Endothelial cell of umbilical vein (primary cell): ENCODE results near the gene AKAP17A. TPM values are rescaled to one million over a fixed set of nuclear protein-coding genes. Genes with fewer than 3 reads are reported as not detected.
"Not testable (repeated sequence)": the region's sequence is repeated elsewhere in the genome, so short reads cannot be mapped to it uniquely, and the experiment has no call there.

Experiments used
- BruUV-seq: library from RNA; stranded (reverse); fragments of 400-500 nt; replicated peaks from 2 replicates; lab custom pipeline; 2021; lab: Mats Ljungman, UMichigan
- CTCF ChIA-PET: fragments of 300-600, 350-600 bp; sonication (Branson Sonifier 250); formaldehyde crosslinking; loops from one replicate; lab custom pipeline; 2021; ENCODE audit warnings: antibody characterized with exemption, inconsistent platforms; lab: Charles Lee
- POLR2A ChIA-PET: fragments of 300-600, 350-600 bp; sonication (Branson Sonifier 250); formaldehyde crosslinking; loops from one replicate; lab custom pipeline; 2021; ENCODE audit warnings: antibody characterized with exemption, inconsistent platforms; lab: Charles Lee
- DNase-seq: peaks from one replicate; pipeline ENCODE4 v3.0.0-alpha.2; 2011; ENCODE audit warnings: low read depth, low spot score
- FAIRE-seq: peaks from 2 replicates; lab custom pipeline; 2011; peaks lifted over from hg19 to GRCh38; lab: Jason Lieb, UNC
- H2AFZ ChIP-seq: 2 replicates; pipeline ENCODE4 v1.6.0; 2012; ENCODE audit warnings: low read depth, low read length, control low read depth, inconsistent platforms
- H3K27ac ChIP-seq: 2 replicates; pipeline ENCODE4 v1.5.1; 2011; ENCODE audit warnings: low read depth, mild to moderate bottlenecking, control low read depth, low read length, moderate library complexity; ENCODE audit not compliant: insufficient read depth
- H3K27me3 ChIP-seq, 2 experiments: 2 replicates each; pipeline versions ENCODE4 v1.6.0 to v1.6.1; 2011; ENCODE audit warnings: low read length in 2 of 2, mixed read lengths in 1 of 2; ENCODE audit not compliant: control insufficient read depth in 2 of 2, insufficient read depth in 2 of 2
- H3K36me3 ChIP-seq, 2 experiments: 2 replicates in 1 of 2; 3 replicates in 1 of 2; pipeline ENCODE4 v1.5.1; 2011; ENCODE audit warnings: low read length in 2 of 2, mild to moderate bottlenecking in 1 of 2, moderate library complexity in 1 of 2; ENCODE audit not compliant: control insufficient read depth in 2 of 2, insufficient read depth in 2 of 2; ENCODE audit errors: extremely low read depth in 1 of 2
- H3K4me1 ChIP-seq: 3 replicates; pipeline ENCODE4 v1.5.1; 2011; ENCODE audit warnings: mild to moderate bottlenecking, low read length; ENCODE audit not compliant: control insufficient read depth, insufficient read depth; ENCODE audit errors: extremely low read depth
- H3K4me2 ChIP-seq: 2 replicates; pipeline ENCODE4 v1.6.1; 2011; ENCODE audit warnings: low read length, control low read depth, mixed read lengths; ENCODE audit not compliant: insufficient read depth
- H3K4me3 ChIP-seq, 3 experiments: fragments of 200-600 bp in 1 of 3; sonication (generic), shearing (Covaris generic) in 1 of 3; replicated peaks in 1 of 3; 2 replicates each; pipeline ENCODE4 v1.5.1; 2011 to 2016; ENCODE audit warnings: control low read depth in 3 of 3, low read length in 3 of 3, mild to moderate bottlenecking in 2 of 3, inconsistent platforms in 1 of 3, low read depth in 1 of 3, moderate library complexity in 1 of 3; ENCODE audit not compliant: insufficient read depth in 1 of 3
- H3K79me2 ChIP-seq: 2 replicates; pipeline ENCODE4 v1.6.0; 2012; ENCODE audit warnings: low read length, inconsistent platforms; ENCODE audit not compliant: control insufficient read depth, insufficient read depth
- H3K9ac ChIP-seq: replicated peaks from 2 replicates; pipeline ENCODE3; 2011; ENCODE audit warnings: low read length, control low read depth; ENCODE audit not compliant: insufficient read depth; ENCODE audit errors: extremely low read depth
- H3K9me1 ChIP-seq: replicated peaks from 3 replicates; pipeline ENCODE4 v1.6.0; 2011; ENCODE audit warnings: mild to moderate bottlenecking, low read length; ENCODE audit not compliant: control insufficient read depth, insufficient read depth; ENCODE audit errors: extremely low read depth
- H3K9me3 ChIP-seq: replicated peaks from 2 replicates; pipeline ENCODE4 v1.5.1; 2012; ENCODE audit warnings: low read length, inconsistent platforms; ENCODE audit not compliant: control insufficient read depth, insufficient read depth
- H4K20me1 ChIP-seq: replicated peaks from 2 replicates; pipeline ENCODE3; 2011; ENCODE audit warnings: mild to moderate bottlenecking, low read length; ENCODE audit not compliant: control insufficient read depth, insufficient read depth; ENCODE audit errors: extremely low read depth
- CTCF ChIP-seq, 2 donors: IDR thresholded peaks; 1 replicate in 1 of 2; 2 replicates in 1 of 2; pipeline ENCODE4 v1.5.1; 2011; ENCODE audit warnings: low read length in 2 of 2, mild to moderate bottlenecking in 2 of 2, moderate library complexity in 2 of 2, control low read depth in 1 of 2, inconsistent platforms in 1 of 2, low read depth in 1 of 2; ENCODE audit not compliant: insufficient read depth in 1 of 2; ENCODE audit errors: extremely low read depth in 1 of 2
- EZH2 ChIP-seq: IDR thresholded peaks from 2 replicates; pipeline ENCODE4 v1.6.1; 2012; ENCODE audit warnings: borderline replicate concordance, low read depth, mild to moderate bottlenecking, moderate library complexity, low read length, inconsistent platforms; ENCODE audit not compliant: severe bottlenecking
- FOS ChIP-seq: IDR thresholded peaks from 2 replicates; pipeline ENCODE4 v1.6.1; 2011; ENCODE audit warnings: mild to moderate bottlenecking, low read length, moderate library complexity, borderline replicate concordance; ENCODE audit not compliant: insufficient read depth
- GATA2 ChIP-seq: IDR thresholded peaks from 2 replicates; pipeline ENCODE4 v1.7.0; 2011; ENCODE audit warnings: low read depth, mild to moderate bottlenecking, moderate library complexity, mixed read lengths, low read length; ENCODE audit not compliant: insufficient read length, insufficient read depth
- JUN ChIP-seq: IDR thresholded peaks from 2 replicates; pipeline ENCODE4 v1.6.1; 2011; ENCODE audit warnings: borderline replicate concordance, low read depth; ENCODE audit not compliant: insufficient read length, insufficient read depth
- MAX ChIP-seq: IDR thresholded peaks from 2 replicates; pipeline ENCODE4 v1.6.1; 2011; ENCODE audit not compliant: insufficient read depth, insufficient read length
- MYC ChIP-seq: IDR thresholded peaks from one replicate; pipeline ENCODE4 v1.6.1; 2011; ENCODE audit warnings: mild to moderate bottlenecking, low read depth, low read length
- POLR2A ChIP-seq: IDR thresholded peaks from 2 replicates; pipeline ENCODE4 v1.6.1; 2012; ENCODE audit warnings: low read depth, mild to moderate bottlenecking, control low read depth, low read length
- POLR2AphosphoS5 ChIP-seq: IDR thresholded peaks from 2 replicates; pipeline ENCODE4 v1.6.1; 2012; ENCODE audit warnings: low read depth, mild to moderate bottlenecking, control low read depth, low read length, moderate library complexity; ENCODE audit not compliant: insufficient read depth
- dilution Hi-C: fragments of 300-500 bp; cut with MboI; formaldehyde crosslinking; loops from one replicate; pipeline ENCODE4 v1.15.0; 2019; ENCODE audit warnings: low sequenced_read_pairs; ENCODE audit not compliant: extremely low pct_ligation_motif_present
- intact Hi-C: fragments of 100-400 bp; cut with micrococcal nuclease; formaldehyde crosslinking; loops from one replicate; pipeline ENCODE4 v1.10.0; 2022
- polyA plus RNA-seq, 4 experiments: library from polyadenylated mRNA; depleted of rRNA in 3 of 4; stranded (reverse) in 3 of 4; unstranded in 1 of 4; fragments of >200 nt; gene quantifications; 2 replicates each; pipeline versions ENCODE4 v1.2.1 to v1.2.3, GENCODE V29; 2011 to 2012; ENCODE audit warnings: missing spikeins in 1 of 4
- total RNA-seq: library from RNA; stranded (reverse); gene quantifications from 2 replicates; pipeline ENCODE4 v1.2.3, GENCODE V29; 2021

AKAP17A gene
- total and polyA plus RNA-seq, 2 donors (not counting 3 experiments of a cell fraction or from before 2014, with no cell fraction given): 25.9 to 45.5 TPM

GRCh38 chrX:1623691-1624090 is 32.3 kb downstream of the AKAP17A start:
- Histone ChIP-seq H3K4me2 (no peak overlapping the region), H3K9me1 (no peaks in the 10 kb centered on the region), H3K27ac (no peak overlapping the region), H2AFZ (no peak overlapping the region), H3K4me3 (no peak overlapping the region), H3K9me3 (no peaks in the 10 kb centered on the region), H3K4me1 (no peaks in the 10 kb centered on the region), H3K9ac (no peak overlapping the region), H3K79me2 (no peaks in the 10 kb centered on the region), H3K27me3 (no peaks in the 10 kb centered on the region), H4K20me1 (no peaks in the 10 kb centered on the region), H3K36me3 (no peaks in the 10 kb centered on the region)
- FAIRE-seq (no peak), DNase-seq (no peak)
- dilution Hi-C loops: no loop called here
- BruUV-seq: no TSS peak
- intact Hi-C loops: no loop called here
- POLR2A ChIA-PET: no interaction called here
- TF ChIP-seq FOS (no peak), MYC (no peak), GATA2 (no peak), EZH2 (no peak), CTCF (IDR thresholded peaks at IDR 0.05; ENCODE audit: extremely low read depth in 1 of 2, insufficient read depth in 1 of 2, low read depth in 1 of 2, low read length in 2 of 2) (no peak), POLR2AphosphoS5 (no peak), POLR2A (no peak), MAX (no peak), JUN (no peak)
- CTCF ChIA-PET: no interaction called here

GRCh38 chrX:1624158-1624860 is 32.9 kb downstream of the AKAP17A start:
- BruUV-seq, H3K9ac ChIP-seq, H3K79me2 ChIP-seq, H3K27me3 ChIP-seq, intact Hi-C loops, H3K27ac ChIP-seq, H4K20me1 ChIP-seq, POLR2A ChIA-PET, dilution Hi-C loops, DNase-seq, FAIRE-seq, H3K9me3 ChIP-seq, H3K4me3 ChIP-seq, H3K4me1 ChIP-seq, H3K4me2 ChIP-seq, H2AFZ ChIP-seq, H3K36me3 ChIP-seq, H3K9me1 ChIP-seq, CTCF ChIA-PET: not testable (repeated sequence)

- H3K27me3 ChIP-seq, H4K20me1 ChIP-seq, H3K4me2 ChIP-seq, CTCF ChIA-PET, H3K4me1 ChIP-seq, H3K4me3 ChIP-seq, POLR2A ChIA-PET, H3K27ac ChIP-seq, FAIRE-seq, H2AFZ ChIP-seq, DNase-seq, H3K79me2 ChIP-seq, H3K36me3 ChIP-seq, H3K9me1 ChIP-seq, H3K9ac ChIP-seq, BruUV-seq, H3K9me3 ChIP-seq, intact Hi-C loops, dilution Hi-C loops: not testable (repeated sequence)
These were observed 33.4 kb downstream of the AKAP17A start for GRCh38 chrX:1624861-1625215.
